PC-3 (cell line): ENCODE results near the gene ISG20. TPM values are rescaled to one million over a fixed set of nuclear protein-coding genes. Genes with fewer than 3 reads are reported as not detected.

Experiments
- ATAC-seq: fragments of 200-7000 bp; cut with Tn5 transposase; 2 replicates; pipeline ENCODE4 v1.9.1; 2020; ENCODE audit warnings: mild to moderate bottlenecking, moderate library complexity
- BruUV-seq: library from RNA; stranded (reverse); fragments of 400-500 nt; replicated peaks from 2 replicates; lab custom pipeline; 2021; lab: Mats Ljungman, UMichigan
- CTCF ChIA-PET: fragments of 300-600 bp; sonication (Branson Sonifier 250); formaldehyde crosslinking; loops from one replicate; lab custom pipeline; 2022; ENCODE audit warnings: antibody characterized with exemption; lab: Charles Lee
- POLR2A ChIA-PET: fragments of 300-600 bp; sonication (Branson Sonifier 250); formaldehyde crosslinking; loops from one replicate; lab custom pipeline; 2022; ENCODE audit warnings: antibody characterized with exemption; ENCODE audit not compliant: unreplicated experiment; lab: Charles Lee
- DNase-seq: peaks from one replicate; pipeline ENCODE4 v3.0.0-alpha.2; 2015
- H2AFZ ChIP-seq: fragments of 300-600 bp; sonication (generic); 2 replicates; pipeline ENCODE4 v1.6.0; 2016; ENCODE audit warnings: antibody characterized with exemption, low read length
- H3F3A ChIP-seq: fragments of 300-600 bp; sonication (generic); one replicate; pipeline ENCODE4 v1.6.0; 2017; ENCODE audit warnings: antibody characterized with exemption, low read length, control low read depth, mild to moderate bottlenecking; ENCODE audit not compliant: unreplicated experiment
- H3K27ac ChIP-seq: fragments of 300-600 bp; sonication (generic); 2 replicates; pipeline ENCODE4 v1.5.1; 2016; ENCODE audit warnings: mild to moderate bottlenecking, low read length
- H3K27me3 ChIP-seq: fragments of 300-600 bp; sonication (generic); 2 replicates; pipeline ENCODE4 v1.6.1; 2016; ENCODE audit warnings: low read length, mixed read lengths
- H3K36me3 ChIP-seq: fragments of 300-600 bp; sonication (generic); 2 replicates; pipeline ENCODE4 v1.6.1; 2016; ENCODE audit warnings: low read depth, mixed run types, low read length, mixed read lengths
- H3K4me1 ChIP-seq: fragments of 300-600 bp; sonication (generic); 2 replicates; pipeline ENCODE4 v1.5.1; 2016; ENCODE audit warnings: low read length; ENCODE audit not compliant: insufficient read depth
- H3K4me2 ChIP-seq: fragments of 300-600 bp; sonication (generic); 2 replicates; pipeline ENCODE4 v1.6.0; 2016; ENCODE audit warnings: low read length
- H3K4me3 ChIP-seq: fragments of 300-600 bp; sonication (generic); 2 replicates; pipeline ENCODE4 v1.5.1; 2016; ENCODE audit warnings: mild to moderate bottlenecking, low read length, mixed read lengths
- H3K79me2 ChIP-seq: fragments of 300-600 bp; sonication (generic); 2 replicates; pipeline ENCODE4 v1.6.1; 2017; ENCODE audit warnings: low read length, mixed read lengths
- H3K9ac ChIP-seq: fragments of 300-600 bp; sonication (generic); 2 replicates; pipeline ENCODE4 v1.6.0; 2016; ENCODE audit warnings: mild to moderate bottlenecking, low read length
- H3K9me2 ChIP-seq: fragments of 300-600 bp; sonication (generic); replicated peaks from 2 replicates; pipeline ENCODE4 v1.6.1; 2016; ENCODE audit warnings: mixed run types, low read length, mixed read lengths
- H3K9me3 ChIP-seq: fragments of 300-600 bp; sonication (generic); 2 replicates; pipeline ENCODE4 v1.6.1; 2016; ENCODE audit warnings: low read length, mixed read lengths
- H4K20me1 ChIP-seq: fragments of 300-600 bp; sonication (generic); 2 replicates; pipeline ENCODE4 v1.6.1; 2016; ENCODE audit warnings: low read length, mixed read lengths
- CTCF ChIP-seq: fragments of 300-600 bp; sonication (generic); conservative IDR thresholded peaks from 2 replicates; pipeline ENCODE4 v1.5.1; 2017; ENCODE audit warnings: antibody characterized with exemption, low read depth, mild to moderate bottlenecking, low read length
- EZH2 ChIP-seq: fragments of 300-600 bp; sonication (generic); IDR thresholded peaks from one replicate; pipeline ENCODE4 v1.6.1; 2017; ENCODE audit warnings: antibody characterized with exemption, mild to moderate bottlenecking, low read length; ENCODE audit not compliant: unreplicated experiment
- EZH2phosphoT487 ChIP-seq: fragments of 300-600 bp; sonication (generic); IDR thresholded peaks from 2 replicates; pipeline ENCODE4 v1.6.1; 2018; ENCODE audit warnings: mild to moderate bottlenecking, antibody characterized with exemption, low read length, borderline replicate concordance
- intact Hi-C: fragments of 100-400 bp; cut with micrococcal nuclease; formaldehyde crosslinking; loops from 2 replicates; pipeline ENCODE4 v1.9.0; 2023
- total RNA-seq: library from RNA; depleted of rRNA; stranded (reverse); fragments of >200 nt; gene quantifications from 2 replicates; pipeline ENCODE4 v1.2.3, GENCODE V29; 2014

ISG20 gene
- total RNA-seq, 1 experiment from 2014 or later, result 64.0 TPM

DNA sequence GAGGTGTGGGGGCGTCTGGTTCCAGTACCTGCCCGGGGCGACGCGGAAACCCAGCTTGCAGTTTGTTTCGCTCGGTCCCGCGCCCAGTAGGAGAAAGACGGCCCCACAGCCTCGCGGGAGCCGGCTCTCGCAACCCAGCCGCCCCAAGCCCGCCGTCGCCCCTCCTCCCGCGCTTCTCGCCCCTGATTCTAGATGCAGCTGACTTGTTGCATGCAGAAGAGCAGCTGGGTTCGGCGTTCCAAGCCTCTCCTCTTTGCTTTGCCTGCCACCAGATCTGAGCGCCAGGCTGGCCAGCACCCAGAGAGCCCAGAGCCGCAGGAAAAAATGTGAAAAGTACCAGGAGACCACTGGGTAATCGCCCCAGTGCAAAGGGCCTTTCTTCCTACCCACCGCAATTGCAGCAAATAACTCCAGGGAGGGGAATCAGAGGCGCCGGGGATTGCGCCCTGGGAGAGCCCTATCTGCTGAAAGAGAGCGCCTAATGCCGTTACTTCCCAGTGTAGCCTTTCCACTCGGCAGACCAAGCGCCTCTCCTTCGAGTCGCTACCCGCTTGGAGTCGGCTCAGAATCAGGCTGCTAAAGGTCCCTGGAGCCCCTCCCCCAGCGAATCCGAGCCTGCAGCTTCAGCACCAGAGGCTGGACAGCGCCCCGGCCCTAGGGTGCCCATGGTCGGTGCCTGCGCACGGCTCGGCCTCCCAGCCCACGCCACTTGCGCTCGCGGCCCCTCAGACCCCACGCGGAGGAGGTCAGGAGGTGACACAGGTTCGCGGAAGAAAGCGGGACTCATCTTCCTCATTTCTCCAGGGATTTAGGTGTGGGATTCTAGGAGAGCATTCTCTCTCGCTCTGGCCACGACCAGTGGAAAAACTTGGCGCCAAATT is 33.4 kb upstream of the ISG20 start:
- Histone ChIP-seq H3K79me2 (no peaks in the 10 kb centered on the region), H3K27me3 (peaks cover 23% of the 10 kb centered on the region), H4K20me1 (no peaks in the 10 kb centered on the region), H3K9me2 (no peaks in the 10 kb centered on the region), H3K9ac (no peak overlapping the region), H3K36me3 (no peaks in the 10 kb centered on the region), H3K9me3 (no peaks in the 10 kb centered on the region), H3K4me2 (no peak overlapping the region), H3K4me3 (no peak overlapping the region), H3K27ac (no peak overlapping the region), H3K4me1 (no peaks in the 10 kb centered on the region), H2AFZ (no peak overlapping the region), H3F3A (no peaks in the 10 kb centered on the region)
- no TSS peak for BruUV-seq
- POLR2A ChIA-PET, result no interaction called here
- TF ChIP-seq EZH2phosphoT487, result no peak
- TF ChIP-seq EZH2, result no peak
- no peak for TF ChIP-seq CTCF
- intact Hi-C loops, result no loop called here
- CTCF ChIA-PET, result no interaction called here
- DNase-seq (no peak), ATAC-seq (no peak)

GRCh38 chr15:88606070-88606794 is 32.6 kb upstream of the ISG20 start:
- Histone ChIP-seq H3K36me3 (no peaks in the 10 kb centered on the region), H3K4me2 (no peak overlapping the region), H3K27ac (no peak overlapping the region), H3F3A (no peaks in the 10 kb centered on the region), H4K20me1 (no peaks in the 10 kb centered on the region), H3K9me3 (no peaks in the 10 kb centered on the region), H3K4me3 (no peak overlapping the region), H3K4me1 (no peaks in the 10 kb centered on the region), H2AFZ (no peak overlapping the region), H3K27me3 (peaks cover 23% of the 10 kb centered on the region), H3K9me2 (no peaks in the 10 kb centered on the region), H3K9ac (no peak overlapping the region), H3K79me2 (no peaks in the 10 kb centered on the region)
- intact Hi-C loops, result no loop called here
- DNase-seq (no peak), ATAC-seq (no peak)
- TF ChIP-seq CTCF (no peak), EZH2phosphoT487 (no peak), EZH2 (no peak)
- BruUV-seq, result no TSS peak
- CTCF ChIA-PET, result no interaction called here
- POLR2A ChIA-PET, result no interaction called here

GRCh38 chr15:88607951-88608350 is 30.9 kb upstream of the ISG20 start:
- H3K9me3 ChIP-seq, result no peaks in the 10 kb centered on the region
- no peaks in the 10 kb centered on the region for H3K9me2 ChIP-seq
- CTCF ChIA-PET, result no interaction called here
- no peaks in the 10 kb centered on the region for H4K20me1 ChIP-seq
- H2AFZ ChIP-seq, result no peak overlapping the region
- no peaks in the 10 kb centered on the region for H3K79me2 ChIP-seq
- DNase-seq (no peak), ATAC-seq (no peak)
- intact Hi-C loops, result no loop called here
- no peak overlapping the region for H3K9ac ChIP-seq
- no peak overlapping the region for H3K4me3 ChIP-seq
- no peaks in the 10 kb centered on the region for H3F3A ChIP-seq
- no TSS peak for BruUV-seq
- POLR2A ChIA-PET, result no interaction called here
- H3K36me3 ChIP-seq, result no peaks in the 10 kb centered on the region
- no peaks in the 10 kb centered on the region for H3K4me1 ChIP-seq
- H3K27me3 ChIP-seq, result peaks cover 23% of the 10 kb centered on the region
- no peak for TF ChIP-seq EZH2phosphoT487
- TF ChIP-seq CTCF, result no peak
- no peak for TF ChIP-seq EZH2
- no peak overlapping the region for H3K27ac ChIP-seq
- no peak overlapping the region for H3K4me2 ChIP-seq
